Stimulated activated CD4-positive, alpha-beta T cell treated with anti-CD3 and anti-CD28 coated beads, TNF-alpha, amount 100 ng/mL, for 24 hours (primary cell): Measurements from ENCODE around the gene RXRA.

ENCODE experiments used
- DNase-seq, 3 experiments: peaks; one replicate each; pipeline ENCODE4 v3.0.0-alpha.2; 2020; ENCODE audit warnings: low read depth in 3 of 3

Gene RXRA

DNA sequence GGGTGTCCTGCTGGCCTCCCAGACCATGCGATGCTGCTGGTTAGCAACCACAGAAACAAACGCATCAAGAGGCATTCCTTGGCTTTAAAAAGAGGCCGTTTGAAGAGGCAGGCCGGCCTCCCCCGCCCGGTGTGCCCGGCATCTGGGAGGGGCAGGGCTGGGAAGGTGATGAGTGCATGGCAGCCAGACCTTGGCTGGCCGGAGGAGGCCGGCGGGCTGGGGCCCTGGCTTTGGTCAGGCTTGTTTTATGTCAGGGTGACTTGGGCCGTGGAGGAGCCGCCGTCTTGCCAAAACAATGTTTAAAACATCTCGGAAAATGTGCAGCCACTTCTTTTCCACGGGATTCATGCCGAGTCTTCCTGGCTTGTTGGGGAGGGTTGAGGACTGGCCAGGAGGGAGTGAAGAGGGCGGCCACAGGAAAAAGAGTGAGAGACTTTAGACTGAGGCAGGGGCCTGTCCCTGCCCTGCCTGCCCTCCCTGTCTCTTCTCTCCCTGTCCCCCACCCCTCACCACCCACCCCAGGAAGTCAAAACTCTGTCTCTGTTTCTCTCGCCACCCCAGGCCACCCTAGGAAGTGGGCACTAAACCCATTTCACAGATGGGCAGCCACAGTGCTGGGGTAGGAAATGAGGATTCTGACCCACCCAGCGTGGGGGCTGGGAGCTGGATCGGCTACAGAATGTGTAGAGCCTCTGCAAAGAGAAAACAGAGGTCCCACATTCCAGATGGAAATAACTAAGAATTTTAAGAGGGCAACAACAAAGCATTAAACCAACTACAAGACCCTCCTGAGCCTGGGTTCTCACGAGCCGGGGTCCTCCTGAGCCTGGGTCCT, 143.0 kb downstream of the RXRA start:
- no peak for DNase-seq

DNA sequence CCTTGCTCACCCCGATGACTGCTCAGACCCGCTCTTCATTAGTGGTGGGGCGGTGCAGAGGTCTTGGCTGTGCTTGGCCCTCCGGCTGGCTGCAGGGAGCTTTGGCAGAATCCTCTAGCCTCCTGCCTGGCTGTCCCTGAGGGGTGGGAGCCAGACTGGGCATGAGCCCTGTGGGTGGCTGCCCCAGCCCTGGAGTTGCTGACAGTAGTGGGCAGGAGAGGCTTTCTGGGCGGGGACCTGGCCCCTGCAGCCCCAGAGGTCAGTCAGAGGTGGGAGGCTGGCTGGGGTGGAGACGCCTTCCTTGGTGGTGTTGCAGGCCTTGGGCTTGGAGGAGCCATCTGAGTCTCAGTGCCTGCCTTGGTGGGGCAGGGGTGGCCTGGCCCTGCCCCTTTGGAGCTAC, 146.0 kb downstream of the RXRA start:
- no peak for DNase-seq

- DNase-seq, result no peak
Measured at GRCh38 chr9:134473141-134474054, 147.1 kb downstream of the RXRA start.

- DNase-seq, result no peak
Measured at GRCh38 chr9:134474055-134474370, 147.8 kb downstream of the RXRA start.

- peak in 1 of 3 experiments; percentile 11 for DNase-seq
Measured at GRCh38 chr9:134475011-134475790, 148.9 kb downstream of the RXRA start.

GRCh38 chr9:134476272-134476941, 150.2 kb downstream of the RXRA start:
- no peak for DNase-seq

DNA sequence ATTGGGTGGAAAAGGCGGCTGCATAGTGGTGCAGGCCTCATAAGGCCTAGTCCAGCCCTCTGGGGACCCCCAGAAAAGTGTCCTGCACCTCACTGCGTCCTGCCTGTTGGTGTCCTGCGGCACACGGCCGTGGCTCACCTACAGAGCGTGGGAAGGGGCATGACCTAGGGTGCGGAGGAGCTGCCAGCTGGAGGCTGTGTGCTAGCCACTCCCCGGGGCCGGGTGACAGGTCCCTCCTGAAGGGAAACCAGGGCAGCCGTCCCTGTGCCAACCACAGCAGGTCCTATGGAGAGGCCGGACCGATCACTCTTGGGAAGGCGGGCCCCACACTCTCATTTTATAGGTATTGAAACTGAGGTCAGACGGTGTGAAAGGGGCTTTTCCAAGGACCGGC, 150.7 kb downstream of the RXRA start:
- no peak for DNase-seq

- DNase-seq, result no peak
Measured at GRCh38 chr9:134477342-134477925, 151.2 kb downstream of the RXRA start.

DNA sequence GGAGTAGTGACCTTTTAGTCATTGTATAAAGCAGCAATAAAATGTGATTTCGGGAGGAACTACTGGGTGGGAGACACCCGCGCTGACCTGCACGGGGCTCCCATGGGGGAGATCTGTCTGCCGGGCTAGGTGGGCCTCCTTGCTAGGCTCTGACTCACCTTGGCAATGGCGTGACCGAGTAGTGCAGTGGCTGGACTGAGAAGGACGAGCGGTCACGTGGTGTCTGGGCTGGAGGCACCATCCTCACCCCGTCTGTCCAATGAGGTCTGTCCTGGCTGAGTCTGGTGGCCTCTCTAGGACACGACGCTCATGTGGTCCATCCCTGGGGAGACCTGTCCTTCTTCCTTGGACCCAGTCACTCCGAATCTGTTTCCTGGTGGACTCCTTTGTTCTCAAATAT, 151.7 kb downstream of the RXRA start:
- DNase-seq, result no peak

DNA sequence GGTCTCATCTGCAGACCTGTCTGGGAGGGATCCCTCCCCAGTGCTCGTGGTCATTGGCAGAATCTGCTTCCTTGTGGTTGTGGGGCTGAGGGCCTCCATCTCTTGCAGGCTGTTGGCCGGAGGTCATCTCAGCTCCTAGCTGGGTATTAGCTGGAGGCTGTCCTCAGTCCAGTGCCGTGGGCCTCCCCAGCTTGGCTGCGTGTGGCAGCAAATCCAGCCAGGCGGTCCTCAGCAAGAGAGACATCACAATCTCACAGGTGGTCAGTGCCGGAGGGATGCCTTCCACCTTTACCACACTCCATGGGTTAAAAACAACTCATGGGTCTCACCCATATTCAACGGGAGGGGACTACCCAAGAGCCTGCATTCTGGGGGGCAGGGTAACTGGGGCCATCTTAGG, 155.5 kb downstream of the RXRA start:
- no peak for DNase-seq

GRCh38 chr9:134482226-134482625, 156.0 kb downstream of the RXRA start:
- no peak for DNase-seq

- DNase-seq, result no peak
Measured at GRCh38 chr9:134483361-134484184, 157.3 kb downstream of the RXRA start.

DNA sequence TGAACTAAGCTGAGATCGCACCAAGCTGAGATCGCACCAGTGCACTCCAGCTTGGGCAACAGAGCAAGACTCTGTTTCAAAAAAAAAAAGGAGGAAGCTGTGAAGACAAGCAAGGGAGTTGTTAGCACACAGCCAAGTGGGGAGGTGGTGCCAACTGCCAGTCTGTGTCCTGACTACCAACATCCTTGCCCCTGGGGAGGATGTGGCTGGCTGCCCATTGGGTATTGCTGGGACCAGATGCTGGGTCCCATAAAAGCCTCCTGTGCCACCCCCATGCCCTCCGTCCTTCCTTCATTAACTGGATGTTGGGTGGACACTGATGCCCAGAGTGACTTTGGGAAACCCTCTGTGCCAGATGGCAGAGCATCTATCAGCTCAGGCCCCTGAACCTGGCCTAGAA, 158.2 kb downstream of the RXRA start:
- DNase-seq, result no peak

DNA sequence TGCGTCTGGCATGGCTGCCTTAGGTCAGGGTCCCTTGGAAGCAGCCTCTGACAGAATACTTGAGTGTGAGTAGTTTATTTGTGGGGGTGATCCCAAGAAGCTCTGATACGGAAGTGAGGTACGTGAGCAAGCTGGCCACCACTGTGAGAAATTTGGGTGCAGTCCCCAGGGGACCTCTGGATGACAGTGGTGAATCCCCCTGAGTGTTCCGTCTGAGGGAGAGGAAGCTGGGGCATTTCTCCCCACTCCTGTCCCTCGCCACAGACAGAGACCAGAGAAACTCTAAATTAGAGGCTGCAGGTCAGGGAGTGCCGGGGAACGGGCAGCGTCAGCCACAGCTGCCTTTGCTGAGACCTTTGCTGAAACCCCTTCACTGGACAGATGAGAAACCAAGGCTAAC, 159.4 kb downstream of the RXRA start:
- no peak for DNase-seq

- no peak for DNase-seq
Measured at GRCh38 chr9:134486143-134486591, 159.9 kb downstream of the RXRA start.

GRCh38 chr9:134486596-134486995, 160.3 kb downstream of the RXRA start:
- DNase-seq, result no peak
